Choroid plexus epithelial cell (primary cell): ENCODE results near the gene RHBDL3.

Experiments used
- DNase-seq: peaks from one replicate; pipeline ENCODE4 v3.0.0-alpha.2; 2010; ENCODE audit warnings: low read depth
- H3K4me3 ChIP-seq: 2 replicates; pipeline ENCODE4 v1.5.1; 2011; ENCODE audit warnings: low read depth, mild to moderate bottlenecking, control low read depth, low read length, moderate library complexity
- TF ChIP-seq, protein P1 (sequence below): conservative IDR thresholded peaks from 2 replicates; pipeline ENCODE4 v1.5.1; 2011; ENCODE audit warnings: low read depth, mild to moderate bottlenecking, control low read depth, inconsistent platforms, low read length, moderate library complexity

The RHBDL3 gene

GRCh38 chr17:32287804-32288511 lies 22.3 kb downstream of the RHBDL3 start:
- TF ChIP-seq, protein P1, sequence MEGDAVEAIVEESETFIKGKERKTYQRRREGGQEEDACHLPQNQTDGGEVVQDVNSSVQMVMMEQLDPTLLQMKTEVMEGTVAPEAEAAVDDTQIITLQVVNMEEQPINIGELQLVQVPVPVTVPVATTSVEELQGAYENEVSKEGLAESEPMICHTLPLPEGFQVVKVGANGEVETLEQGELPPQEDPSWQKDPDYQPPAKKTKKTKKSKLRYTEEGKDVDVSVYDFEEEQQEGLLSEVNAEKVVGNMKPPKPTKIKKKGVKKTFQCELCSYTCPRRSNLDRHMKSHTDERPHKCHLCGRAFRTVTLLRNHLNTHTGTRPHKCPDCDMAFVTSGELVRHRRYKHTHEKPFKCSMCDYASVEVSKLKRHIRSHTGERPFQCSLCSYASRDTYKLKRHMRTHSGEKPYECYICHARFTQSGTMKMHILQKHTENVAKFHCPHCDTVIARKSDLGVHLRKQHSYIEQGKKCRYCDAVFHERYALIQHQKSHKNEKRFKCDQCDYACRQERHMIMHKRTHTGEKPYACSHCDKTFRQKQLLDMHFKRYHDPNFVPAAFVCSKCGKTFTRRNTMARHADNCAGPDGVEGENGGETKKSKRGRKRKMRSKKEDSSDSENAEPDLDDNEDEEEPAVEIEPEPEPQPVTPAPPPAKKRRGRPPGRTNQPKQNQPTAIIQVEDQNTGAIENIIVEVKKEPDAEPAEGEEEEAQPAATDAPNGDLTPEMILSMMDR, result no peak
- no peak for DNase-seq
- no peak overlapping the region for H3K4me3 ChIP-seq

DNA sequence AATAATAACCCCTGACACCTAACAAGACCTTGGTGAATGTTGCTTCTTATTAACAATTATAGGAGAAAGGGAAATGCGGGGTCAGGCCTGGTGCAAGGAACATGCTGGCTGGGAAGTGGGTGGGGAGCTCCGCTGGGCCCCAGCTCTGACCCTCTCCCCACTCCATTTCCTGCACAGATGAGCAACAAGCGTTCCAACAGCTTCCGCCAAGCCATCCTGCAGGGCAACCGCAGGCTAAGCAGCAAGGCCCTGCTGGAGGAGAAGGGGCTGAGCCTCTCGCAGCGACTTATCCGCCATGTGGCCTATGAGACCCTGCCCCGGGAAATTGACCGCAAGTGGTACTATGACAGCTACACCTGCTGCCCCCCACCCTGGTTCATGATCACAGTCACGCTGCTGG lies 23.0 kb downstream of the RHBDL3 start:
- no peak overlapping the region for H3K4me3 ChIP-seq
- peak; percentile 76 for DNase-seq
- TF ChIP-seq, protein P1, result no peak

GRCh38 chr17:32289471-32290070 lies 23.9 kb downstream of the RHBDL3 start:
- no peak for DNase-seq
- H3K4me3 ChIP-seq, result no peak overlapping the region
- TF ChIP-seq, protein P1, result no peak

- no peak overlapping the region for H3K4me3 ChIP-seq
- TF ChIP-seq, protein P1, result no peak
- no peak for DNase-seq
These were observed 26.5 kb downstream of the RHBDL3 start for GRCh38 chr17:32292094-32292493.

- no peak for DNase-seq
- TF ChIP-seq, protein P1, result no peak
- no peak overlapping the region for H3K4me3 ChIP-seq
These were observed 31.8 kb downstream of the RHBDL3 start for GRCh38 chr17:32297424-32297823.

DNA sequence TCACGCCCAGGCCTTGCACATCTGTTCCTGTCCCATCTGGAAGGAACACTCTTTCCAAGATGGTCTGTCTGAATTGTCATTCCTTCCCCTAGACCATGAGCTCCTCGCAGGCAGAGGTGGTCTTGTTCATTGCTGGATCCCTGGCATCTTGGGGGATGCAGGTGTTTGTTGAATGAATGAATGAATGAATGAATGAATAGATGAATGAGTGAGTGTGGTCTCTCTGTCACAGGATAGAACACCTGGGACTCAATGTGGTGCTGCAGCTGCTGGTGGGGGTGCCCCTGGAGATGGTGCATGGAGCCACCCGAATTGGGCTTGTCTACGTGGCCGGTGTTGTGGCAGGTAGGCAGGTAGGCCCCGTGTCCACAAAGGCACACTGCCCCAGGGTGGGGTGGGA lies 32.2 kb downstream of the RHBDL3 start:
- no peak overlapping the region for H3K4me3 ChIP-seq
- no peak for DNase-seq
- TF ChIP-seq, protein P1, result no peak

- no peak for DNase-seq
- no peak overlapping the region for H3K4me3 ChIP-seq
- TF ChIP-seq, protein P1, result no peak
These were observed 32.7 kb downstream of the RHBDL3 start for GRCh38 chr17:32298298-32298697.
